Measurements from ENCODE around the gene MRPL40.

DNA sequence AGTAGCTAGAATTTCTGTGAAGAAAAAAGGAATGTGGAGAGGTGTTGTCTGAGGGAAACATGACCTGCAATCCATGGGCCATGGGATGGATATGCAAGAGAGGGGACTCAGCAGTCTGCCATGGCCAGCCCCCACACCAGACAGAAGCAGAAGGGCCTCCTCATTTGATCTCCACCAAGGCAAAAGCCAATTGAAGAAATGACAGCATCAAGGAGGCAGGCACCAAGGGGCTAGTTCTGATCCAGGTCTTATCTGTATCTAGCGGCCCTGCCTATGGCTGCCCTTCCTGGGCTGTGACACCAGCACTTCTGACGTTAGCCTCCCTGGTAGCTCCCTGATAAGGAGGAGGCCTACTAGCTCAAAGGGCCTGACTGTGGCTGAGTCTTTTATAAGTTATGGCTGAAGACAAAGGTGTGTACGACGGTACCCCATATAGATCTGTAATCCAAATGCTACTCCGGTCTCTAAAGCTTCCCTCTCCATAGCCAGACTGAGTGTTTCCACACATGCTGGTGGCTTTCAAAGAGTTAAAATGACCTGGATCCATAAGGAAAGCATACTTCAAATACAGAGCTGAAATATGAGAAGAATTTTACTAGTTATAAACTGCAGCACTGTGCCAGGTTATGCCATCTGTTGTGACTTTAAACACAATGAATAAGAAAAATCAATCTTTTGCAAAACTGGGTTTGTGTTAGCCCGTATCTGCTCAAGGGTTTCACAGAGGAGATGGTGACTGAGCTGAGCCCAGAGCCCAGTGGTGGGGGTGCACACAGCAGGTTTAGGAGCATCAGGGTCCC, 35.2 kb upstream of the MRPL40 start:
- no peak for TF ChIP-seq CTCF (IDR thresholded peaks at IDR 0.05; ENCODE audit: insufficient read depth, low read length, poor library complexity, severe bottlenecking)
- no peak for TF ChIP-seq EZH2phosphoT487 (conservative IDR thresholded peaks at IDR 0.05; ENCODE audit: low read length)
